Uterus (tissue), 4 donors: Measurements from ENCODE around the gene DDX59. TPM values are rescaled to one million over a fixed set of nuclear protein-coding genes. Genes with fewer than 3 reads are reported as not detected.

Source experiments
- DNase-seq, 2 donors: peaks; one replicate each; pipeline ENCODE4 v3.0.0-alpha.2; 2019 to 2020
- H3K27ac ChIP-seq, 2 donors: fragments of 200-600 bp; sonication (generic); 1 replicate in 1 of 2; 2 replicates in 1 of 2; pipeline ENCODE4 v1.5.1; 2016 to 2018
- H3K27me3 ChIP-seq, 2 donors: fragments of 200-600 bp; sonication (generic); one replicate each; pipeline ENCODE4 v1.5.1; 2018 to 2019; ENCODE audit warnings: control low read depth in 1 of 2
- H3K36me3 ChIP-seq, 2 donors: fragments of 200-600 bp; sonication (generic); one replicate each; pipeline ENCODE4 v1.5.1; 2019; ENCODE audit warnings: control low read depth in 1 of 2
- H3K4me1 ChIP-seq, 2 donors: fragments of 200-600 bp; sonication (generic); one replicate each; pipeline ENCODE4 v1.5.1; 2018 to 2019; ENCODE audit warnings: control low read depth in 1 of 2
- H3K4me3 ChIP-seq, 2 donors: fragments of 200-600 bp; sonication (generic); 1 replicate in 1 of 2; 2 replicates in 1 of 2; pipeline ENCODE4 v1.5.1; 2018 to 2019; ENCODE audit warnings: mild to moderate bottlenecking in 1 of 2
- H3K9me3 ChIP-seq, 2 donors: fragments of 200-600 bp; sonication (generic); one replicate each; pipeline ENCODE4 v1.5.1; 2019; ENCODE audit warnings: control low read depth in 1 of 2
- CTCF ChIP-seq, 4 experiments: fragments of 200-600 bp in 2 of 4; fragments of 450-650 bp in 2 of 4; sonication (generic) in 2 of 4; IDR thresholded peaks; one replicate each; pipeline ENCODE4 v1.5.1; 2016 to 2019; ENCODE audit warnings: antibody characterized with exemption in 4 of 4, mild to moderate bottlenecking in 2 of 4, moderate library complexity in 1 of 4
- POLR2A ChIP-seq, 2 donors: fragments of 450-650 bp; IDR thresholded peaks; one replicate each; pipeline ENCODE4 v1.6.1; 2016; ENCODE audit warnings: antibody characterized with exemption in 2 of 2, mild to moderate bottlenecking in 1 of 2, moderate library complexity in 1 of 2
- intact Hi-C: fragments of 100-400 bp; cut with DNase I; formaldehyde crosslinking; loops from one replicate; pipeline ENCODE4 v1.15.1; 2023; ENCODE audit warnings: low total_unique reads
- total RNA-seq, 4 donors: library from RNA; depleted of rRNA in 3 of 4; stranded (reverse); fragments of >200 nt in 3 of 4; gene quantifications; one replicate each; pipeline versions ENCODE4 v1.1.0 to v1.2.4, GENCODE V29; 2014 to 2023
- donor health status: DM: yes; HTN: yes; CAD: no.

Gene DDX59
- total RNA-seq, 4 donors from 2014 or later, result 8.2 to 30.5 (median 22.0) TPM

DNA sequence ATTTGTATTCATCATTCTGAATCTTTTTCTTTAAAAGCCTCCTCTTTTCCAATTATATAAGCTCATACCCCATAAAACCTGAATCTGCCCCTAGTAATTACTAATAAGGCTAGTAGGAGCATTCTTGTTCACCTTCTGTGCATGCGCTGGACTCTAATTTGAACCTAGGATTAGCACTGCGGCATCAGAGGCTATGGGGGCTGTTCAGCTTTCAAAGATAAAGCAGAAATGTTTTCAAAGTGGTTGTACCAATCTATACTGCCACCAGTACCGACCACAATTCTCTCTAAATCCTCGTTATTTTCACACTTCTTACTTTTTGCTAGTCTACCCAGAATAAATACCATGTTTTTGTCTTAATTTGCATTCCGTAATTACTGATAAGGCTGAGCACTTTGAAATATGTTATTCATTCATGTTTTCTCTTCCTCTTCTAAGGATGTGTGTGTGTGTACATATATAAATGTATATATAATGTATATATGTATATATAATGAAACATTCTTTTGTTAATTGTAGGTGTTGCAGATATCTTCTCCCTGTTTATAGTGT lies 1.6 kb upstream of the DDX59 start:
- no peaks in the 10 kb centered on the region for H3K4me1 ChIP-seq
- peak overlapping the region; percentile 95 to 99 for H3K27ac ChIP-seq
- TF ChIP-seq POLR2A (IDR thresholded peaks at IDR 0.05) (no peak), CTCF (IDR thresholded peaks at IDR 0.05) (no peak)
- H3K4me3 ChIP-seq, result no peak overlapping the region
- H3K9me3 ChIP-seq, result no peaks in the 10 kb centered on the region
- H3K27me3 ChIP-seq, result no peaks in the 10 kb centered on the region
- no peak for DNase-seq
- no peaks in the 10 kb centered on the region for H3K36me3 ChIP-seq
- intact Hi-C loops, result loop anchor here (10.0 kb wide), 1 partner anchor 73 kb away; no protein-coding TSS in a partner anchor

DNA sequence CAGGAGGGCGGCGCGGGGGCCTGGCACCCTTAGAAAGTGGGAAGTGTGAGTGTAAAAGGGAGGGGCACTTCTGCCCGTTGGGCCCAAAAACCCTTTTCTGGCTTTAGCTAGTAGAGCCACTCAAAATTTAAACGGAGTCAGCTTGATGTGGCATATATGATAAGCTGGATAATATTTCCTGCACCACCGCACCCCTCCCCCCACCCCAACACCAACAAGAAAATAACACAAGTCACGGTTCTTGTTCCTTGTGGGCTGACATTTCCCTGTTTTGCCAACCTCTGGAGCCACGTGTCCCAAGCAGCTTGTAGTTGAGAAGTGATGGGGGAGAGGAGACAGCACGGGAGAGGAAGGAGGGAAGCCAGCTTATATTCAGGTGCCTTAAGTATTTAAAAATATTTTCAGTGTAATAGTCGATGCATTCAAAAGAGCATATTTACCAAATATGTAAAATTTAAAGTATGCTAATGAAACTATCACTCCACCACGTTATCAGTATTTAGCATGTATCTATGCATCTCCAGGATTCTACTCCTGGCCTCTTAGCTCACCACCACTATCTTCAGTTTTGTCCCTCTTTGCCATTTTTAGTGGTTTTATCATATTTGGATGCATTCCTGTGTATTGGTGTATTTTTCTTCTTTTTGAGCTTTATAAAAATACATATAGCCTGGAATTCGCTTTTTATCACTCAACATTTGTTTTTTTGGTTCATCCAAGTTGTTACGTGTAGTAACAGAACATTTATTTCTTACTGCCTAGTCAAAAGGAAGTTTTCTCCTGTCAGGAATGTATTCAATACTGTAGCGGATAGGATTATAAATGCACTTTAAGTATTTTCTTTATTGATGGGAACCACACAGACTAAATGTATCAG lies 773 bp upstream of the DDX59 start:
- intact Hi-C loops, result loop anchor here (10.0 kb wide), 1 partner anchor 74 kb away; no protein-coding TSS in a partner anchor
- TF ChIP-seq POLR2A (IDR thresholded peaks at IDR 0.05), result no peak
- Histone ChIP-seq H3K4me3 (peak overlapping the region; percentile 47 to 80), H3K36me3 (no peaks in the 10 kb centered on the region), H3K4me1 (no peaks in the 10 kb centered on the region), H3K9me3 (no peaks in the 10 kb centered on the region), H3K27me3 (no peaks in the 10 kb centered on the region), H3K27ac (peak overlapping the region; percentile 95 to 99)
- no peak for DNase-seq

DNA sequence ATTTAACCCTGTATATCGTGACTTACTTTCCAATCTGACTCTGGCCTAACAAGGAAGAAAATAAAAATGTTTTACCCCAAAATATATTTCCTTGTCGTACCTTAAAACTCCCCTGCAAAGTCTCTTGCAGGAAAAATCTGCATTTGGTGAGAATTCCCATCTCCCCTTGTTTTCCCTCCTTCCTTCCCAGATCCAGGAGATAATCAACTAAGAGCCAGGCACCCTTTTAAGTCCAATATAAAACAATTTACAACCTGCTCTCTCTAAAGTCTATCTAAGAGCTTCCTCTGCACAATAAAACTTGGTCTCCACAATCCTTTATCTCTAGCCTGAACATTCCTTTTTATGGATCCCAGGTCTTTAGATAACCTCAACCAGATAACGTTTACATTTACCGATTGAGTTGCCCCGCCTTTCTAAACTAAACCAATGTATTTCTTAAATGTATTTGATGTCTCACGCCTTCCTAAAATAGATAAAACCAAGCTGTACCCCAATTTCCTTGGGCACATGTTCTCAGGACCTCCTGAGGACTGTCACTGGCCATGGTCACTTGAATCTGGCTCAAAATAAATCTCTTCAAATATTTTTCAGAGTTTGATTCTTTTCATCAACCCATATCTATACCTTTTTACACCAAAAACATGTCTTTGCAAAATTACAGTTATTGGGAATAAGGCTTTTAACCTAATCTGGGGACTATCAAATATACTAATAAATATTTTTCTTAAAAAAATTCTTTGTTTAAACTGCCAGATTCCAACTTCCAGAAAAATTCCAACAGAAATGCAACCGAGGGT lies 993 bp downstream of the DDX59 start:
- Histone ChIP-seq H3K4me1 (no peaks in the 10 kb centered on the region), H3K4me3 (peak overlapping the region; percentile 47 to 80), H3K9me3 (no peaks in the 10 kb centered on the region), H3K27ac (peak overlapping the region; percentile 95 to 99), H3K36me3 (no peaks in the 10 kb centered on the region), H3K27me3 (no peaks in the 10 kb centered on the region)
- DNase-seq, result no peak
- TF ChIP-seq POLR2A (IDR thresholded peaks at IDR 0.05) (no peak), CTCF (IDR thresholded peaks at IDR 0.05) (no peak)
- intact Hi-C loops, result no loop called here

- Histone ChIP-seq H3K9me3 (no peaks in the 10 kb centered on the region), H3K36me3 (no peaks in the 10 kb centered on the region), H3K27ac (peak overlapping the region; percentile 33 to 67), H3K4me1 (no peaks in the 10 kb centered on the region), H3K4me3 (no peak overlapping the region), H3K27me3 (no peaks in the 10 kb centered on the region)
- no peak for DNase-seq
- TF ChIP-seq CTCF (IDR thresholded peaks at IDR 0.05) (no peak), POLR2A (IDR thresholded peaks at IDR 0.05) (no peak)
- intact Hi-C loops, result no loop called here
Measured at GRCh38 chr1:200666309-200666708, 3.4 kb downstream of the DDX59 start.

- intact Hi-C loops, result no loop called here
- TF ChIP-seq CTCF (IDR thresholded peaks at IDR 0.05) (no peak), POLR2A (IDR thresholded peaks at IDR 0.05) (no peak)
- Histone ChIP-seq H3K36me3 (no peaks in the 10 kb centered on the region), H3K27ac (peak overlapping the region; percentile 33 to 67), H3K4me3 (no peak overlapping the region), H3K27me3 (no peaks in the 10 kb centered on the region), H3K4me1 (no peaks in the 10 kb centered on the region), H3K9me3 (no peaks in the 10 kb centered on the region)
- DNase-seq, result no peak
Measured at GRCh38 chr1:200665861-200666260, 3.8 kb downstream of the DDX59 start.
